ENCODE measurements around the gene NPEPL1. TPM values are rescaled to one million over a fixed set of nuclear protein-coding genes. Genes with fewer than 3 reads are reported as not detected.

NPEPL1 gene
- total and polyA plus RNA-seq, 2 experiments from 2014 or later: 37.5 to 49.8 TPM

DNA sequence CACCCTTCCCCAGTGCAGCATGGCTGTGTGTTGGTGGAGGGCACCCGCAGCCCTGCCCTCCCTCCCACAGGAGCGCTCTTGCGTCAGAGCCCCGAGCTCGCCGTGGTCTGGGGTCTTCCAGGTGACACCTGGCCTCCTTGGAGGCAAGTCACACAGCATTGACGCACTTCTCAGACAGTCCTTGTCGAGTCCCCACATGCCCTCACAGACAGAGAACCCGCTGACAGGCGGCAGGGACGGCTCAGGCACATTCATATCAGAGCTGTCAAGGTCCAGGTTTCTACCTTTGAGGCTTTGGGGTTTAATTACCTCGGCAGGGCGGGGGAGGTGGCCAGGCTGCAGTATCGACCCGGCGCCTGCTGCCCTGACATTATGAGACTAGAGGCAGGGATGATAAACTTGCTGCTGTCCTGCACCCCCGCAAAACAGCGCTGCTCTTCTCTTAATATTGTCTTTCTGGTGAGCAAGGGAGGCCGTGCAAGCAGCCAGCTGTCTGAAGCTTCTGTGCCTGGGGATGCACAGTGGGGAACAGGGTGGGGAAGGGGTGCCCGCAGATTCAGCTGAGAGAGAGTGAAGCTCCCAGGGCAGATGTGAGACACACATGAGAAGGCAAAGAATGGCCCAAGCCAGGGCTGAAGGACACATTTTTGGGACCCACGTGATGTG is 4.7 kb downstream of the NPEPL1 start:
- no peak for TF ChIP-seq EZH2 (IDR thresholded peaks at IDR 0.05; ENCODE audit: insufficient read depth, poor library complexity, severe bottlenecking)
- H3K36me3 ChIP-seq (ENCODE audit: low read depth): 0 out of 2 replicates have a peak, but pooled peaks cover 3% of the 10 kb centered on the region
- H3K4me3 ChIP-seq: no peak overlapping the region
- peaks cover 7% of the 10 kb centered on the region; the same call in 1 of the 2 replicates for H3K4me1 ChIP-seq (ENCODE audit: insufficient read depth)
- WGBS, 2 experiments (ENCODE audit: low coverage in 1 of 2, low lambda C conversion rate in 2 of 2, missing lambda C conversion rate in 2 of 2): 88 to 95% methylated on average over 21 of the region's 21 CpGs
- H3F3A ChIP-seq (ENCODE audit: insufficient read depth): no peaks in the 10 kb centered on the region
- H3K27ac ChIP-seq: no peak overlapping the region
- peaks cover 16% of the 10 kb centered on the region for H3K79me2 ChIP-seq (ENCODE audit: insufficient read depth)
- H2AFZ ChIP-seq: no peak overlapping the region
- no peak overlapping the region for H3K9ac ChIP-seq
- no peak for DNase-seq
- in situ Hi-C loops (cut with MboI): no loop called here
- H3K27me3 ChIP-seq (replicated peaks; ENCODE audit: insufficient read depth): no peaks in the 10 kb centered on the region
- no peaks in the 10 kb centered on the region for H3K9me2 ChIP-seq (ENCODE audit: insufficient read depth)
- no peak overlapping the region for H3K4me2 ChIP-seq (ENCODE audit: unreplicated experiment)
- no peaks in the 10 kb centered on the region for H3K9me3 ChIP-seq (ENCODE audit: low read depth)
- no peaks in the 10 kb centered on the region for H4K20me1 ChIP-seq (ENCODE audit: insufficient read depth)

DNA sequence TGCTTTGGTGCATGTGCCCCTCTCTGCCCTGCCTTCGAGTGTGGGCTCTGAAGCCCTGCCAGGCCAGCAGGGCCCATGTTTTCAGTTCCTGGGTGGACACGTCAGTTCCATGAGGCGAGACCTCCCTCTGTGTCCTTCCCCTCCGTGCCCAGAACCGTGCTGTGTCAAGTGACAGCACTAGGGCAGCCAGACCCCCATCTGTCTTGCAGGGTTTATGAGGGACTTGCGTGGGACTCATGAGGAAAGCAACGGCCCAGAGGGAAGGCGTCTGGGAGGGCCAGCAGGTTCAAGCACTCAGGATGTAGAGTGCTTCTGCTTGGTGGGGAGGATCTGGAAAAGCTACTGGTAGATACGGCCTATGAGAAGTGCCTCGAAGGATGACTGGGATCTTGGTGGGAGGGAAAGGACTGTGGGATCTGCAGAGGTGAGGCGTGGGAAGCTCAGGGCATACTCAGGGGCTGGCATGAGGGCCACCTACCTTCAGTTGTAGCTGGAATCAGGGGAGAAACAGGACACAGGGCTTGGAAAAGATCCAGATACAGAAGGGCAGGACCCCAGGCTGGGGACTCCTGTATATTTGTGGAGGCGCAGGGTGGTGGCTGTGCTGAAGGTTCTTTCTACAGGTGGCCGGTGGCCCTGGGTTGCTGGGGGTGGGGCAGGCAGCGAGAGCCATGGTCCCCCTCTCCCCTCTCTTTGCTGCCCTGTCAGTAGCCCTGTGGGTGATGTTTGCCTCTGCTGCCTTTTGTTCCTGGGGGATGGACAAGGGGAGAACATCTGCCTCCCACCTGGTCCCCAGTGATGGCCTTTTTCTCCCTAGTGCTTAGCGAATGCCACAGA is 5.5 kb downstream of the NPEPL1 start:
- H3K4me1 ChIP-seq (ENCODE audit: insufficient read depth): peaks cover 7% of the 10 kb centered on the region; the same call in 1 of the 2 replicates
- no peaks in the 10 kb centered on the region for H3K9me2 ChIP-seq (ENCODE audit: insufficient read depth)
- H3K4me2 ChIP-seq (ENCODE audit: unreplicated experiment): no peak overlapping the region
- WGBS, 2 experiments (ENCODE audit: low coverage in 1 of 2, low lambda C conversion rate in 2 of 2, missing lambda C conversion rate in 2 of 2): 87 to 89% methylated on average over 14 to 15 of the region's 15 CpGs
- no peak for DNase-seq
- no peak overlapping the region for H3K9ac ChIP-seq
- peaks cover 10% of the 10 kb centered on the region; the same call in 1 of the 2 replicates for H3K36me3 ChIP-seq (ENCODE audit: low read depth)
- TF ChIP-seq EZH2phosphoT487 (IDR thresholded peaks at IDR 0.05; ENCODE audit: insufficient read depth, low read depth): no peak
- TF ChIP-seq EZH2 (IDR thresholded peaks at IDR 0.05; ENCODE audit: insufficient read depth, poor library complexity, severe bottlenecking): no peak
- in situ Hi-C loops (cut with MboI): no loop called here
- no peaks in the 10 kb centered on the region for H4K20me1 ChIP-seq (ENCODE audit: insufficient read depth)
- H3K9me3 ChIP-seq (ENCODE audit: low read depth): no peaks in the 10 kb centered on the region
- peaks cover 16% of the 10 kb centered on the region for H3K79me2 ChIP-seq (ENCODE audit: insufficient read depth)
- no peaks in the 10 kb centered on the region for H3F3A ChIP-seq (ENCODE audit: insufficient read depth)
- H3K4me3 ChIP-seq: no peak overlapping the region
- no peak overlapping the region for H3K27ac ChIP-seq
- no peaks in the 10 kb centered on the region for H3K27me3 ChIP-seq (replicated peaks; ENCODE audit: insufficient read depth)
- H2AFZ ChIP-seq: no peak overlapping the region

GRCh38 chr20:58698741-58699622 is 6.4 kb downstream of the NPEPL1 start:
- Histone ChIP-seq H3K27me3 (replicated peaks; ENCODE audit: insufficient read depth) (no peaks in the 10 kb centered on the region), H3K79me2 (ENCODE audit: insufficient read depth) (peaks cover 7% of the 10 kb centered on the region), H3K4me2 (ENCODE audit: unreplicated experiment) (no peak overlapping the region), H3K9me2 (ENCODE audit: insufficient read depth) (no peaks in the 10 kb centered on the region), H3K4me3 (no peak overlapping the region), H3K36me3 (ENCODE audit: low read depth) (peaks cover 13% of the 10 kb centered on the region; the same call in 1 of the 2 replicates), H3K9ac (no peak overlapping the region), H3K4me1 (ENCODE audit: insufficient read depth) (no peaks in the 10 kb centered on the region), H3K9me3 (ENCODE audit: low read depth) (no peaks in the 10 kb centered on the region), H2AFZ (no peak overlapping the region), H3F3A (ENCODE audit: insufficient read depth) (no peaks in the 10 kb centered on the region), H3K27ac (no peak overlapping the region), H4K20me1 (ENCODE audit: insufficient read depth) (no peaks in the 10 kb centered on the region)
- in situ Hi-C loops (cut with MboI): no loop called here
- no peak for DNase-seq
- TF ChIP-seq EZH2 (IDR thresholded peaks at IDR 0.05; ENCODE audit: insufficient read depth, poor library complexity, severe bottlenecking) (no peak), EZH2phosphoT487 (IDR thresholded peaks at IDR 0.05; ENCODE audit: insufficient read depth, low read depth) (no peak)
- 59 to 61% methylated on average over 21 to 27 of the region's 27 CpGs for WGBS, 2 experiments (ENCODE audit: low coverage in 1 of 2, low lambda C conversion rate in 2 of 2, missing lambda C conversion rate in 2 of 2)

DNA sequence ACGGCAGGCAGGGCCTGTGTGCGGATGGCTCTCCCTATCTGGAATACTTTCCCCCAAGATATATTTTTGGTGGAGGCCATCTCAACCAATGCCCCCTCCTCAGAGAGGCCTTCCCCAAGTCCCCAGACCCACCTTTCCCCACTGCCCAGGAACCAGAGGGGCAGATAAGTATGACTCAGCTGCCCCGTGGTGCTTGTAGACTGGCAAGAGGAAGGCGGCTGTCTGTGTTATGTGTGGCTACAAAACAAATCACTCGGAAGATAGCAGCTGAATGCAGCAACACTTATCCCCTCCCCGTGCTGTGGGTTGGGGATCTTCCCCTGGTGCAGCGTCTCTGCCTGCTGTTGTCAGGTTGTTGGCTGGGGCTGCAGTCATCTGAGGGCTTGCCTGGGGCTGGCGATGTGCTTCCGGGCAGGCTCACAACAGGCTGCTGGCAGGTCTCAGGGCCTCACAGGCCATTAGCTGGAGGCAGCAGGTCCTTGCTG is 7.1 kb downstream of the NPEPL1 start:
- TF ChIP-seq EZH2phosphoT487 (IDR thresholded peaks at IDR 0.05; ENCODE audit: insufficient read depth, low read depth) (no peak), EZH2 (IDR thresholded peaks at IDR 0.05; ENCODE audit: insufficient read depth, poor library complexity, severe bottlenecking) (no peak)
- no peaks in the 10 kb centered on the region for H3K27me3 ChIP-seq (replicated peaks; ENCODE audit: insufficient read depth)
- no peaks in the 10 kb centered on the region; the same call in 1 of the 2 replicates for H3K79me2 ChIP-seq (ENCODE audit: insufficient read depth)
- no peaks in the 10 kb centered on the region for H3K9me2 ChIP-seq (ENCODE audit: insufficient read depth)
- H3K36me3 ChIP-seq (ENCODE audit: low read depth): peaks cover 20% of the 10 kb centered on the region; the same call in 1 of the 2 replicates
- 76 to 77% methylated on average over 9 of the region's 9 CpGs for WGBS, 2 experiments (ENCODE audit: low coverage in 1 of 2, low lambda C conversion rate in 2 of 2, missing lambda C conversion rate in 2 of 2)
- no peak overlapping the region for H2AFZ ChIP-seq
- no peak overlapping the region for H3K9ac ChIP-seq
- DNase-seq: no peak
- no peaks in the 10 kb centered on the region for H3F3A ChIP-seq (ENCODE audit: insufficient read depth)
- H4K20me1 ChIP-seq (ENCODE audit: insufficient read depth): no peaks in the 10 kb centered on the region
- H3K9me3 ChIP-seq (ENCODE audit: low read depth): no peaks in the 10 kb centered on the region
- H3K4me1 ChIP-seq (ENCODE audit: insufficient read depth): no peaks in the 10 kb centered on the region
- H3K4me2 ChIP-seq (ENCODE audit: unreplicated experiment): no peak overlapping the region
- in situ Hi-C loops (cut with MboI): no loop called here
- no peak overlapping the region for H3K27ac ChIP-seq
- H3K4me3 ChIP-seq: no peak overlapping the region
